CD4-positive, alpha-beta T cell treated with Interleukin-2 at 100 ng/mL for 4 hours (primary cell): Measurements from ENCODE around the gene RABGAP1L.
"Not testable (repeated sequence)": the region's sequence is repeated elsewhere in the genome, so short reads cannot be mapped to it uniquely, and the experiment has no call there.

Experiments
- DNase-seq: peaks from one replicate; pipeline ENCODE4 v3.0.0-alpha.2; 2020; ENCODE audit warnings: low spot score

RABGAP1L gene

GRCh38 chr1:174584071-174584470, 424.8 kb downstream of the RABGAP1L start:
- DNase-seq: no peak

GRCh38 chr1:174588618-174589017, 429.3 kb downstream of the RABGAP1L start:
- not testable (repeated sequence) for DNase-seq

GRCh38 chr1:174605198-174605597, 445.9 kb downstream of the RABGAP1L start:
- DNase-seq: no peak

GRCh38 chr1:174606471-174606870, 447.2 kb downstream of the RABGAP1L start:
- DNase-seq: no peak

- DNase-seq: not testable (repeated sequence)
These were observed 458.6 kb downstream of the RABGAP1L start for GRCh38 chr1:174617905-174618304.

GRCh38 chr1:174623324-174624035, 464.2 kb downstream of the RABGAP1L start:
- no peak for DNase-seq

- DNase-seq: no peak
These were observed 467.0 kb downstream of the RABGAP1L start for GRCh38 chr1:174626031-174627025.

GRCh38 chr1:174637487-174637886, 478.2 kb downstream of the RABGAP1L start:
- no peak for DNase-seq

- no peak for DNase-seq
These were observed 480.1 kb downstream of the RABGAP1L start for GRCh38 chr1:174639461-174639860.

GRCh38 chr1:174640783-174641182, 481.5 kb downstream of the RABGAP1L start:
- DNase-seq: no peak

GRCh38 chr1:174642393-174642792, 483.1 kb downstream of the RABGAP1L start:
- no peak for DNase-seq

- no peak for DNase-seq
These were observed 483.9 kb downstream of the RABGAP1L start for GRCh38 chr1:174643206-174643605.

GRCh38 chr1:174649572-174649971, 490.3 kb downstream of the RABGAP1L start:
- not testable (repeated sequence) for DNase-seq

- no peak for DNase-seq
These were observed 493.4 kb downstream of the RABGAP1L start for GRCh38 chr1:174652569-174653280.

- DNase-seq: no peak
These were observed 495.2 kb downstream of the RABGAP1L start for GRCh38 chr1:174654560-174654959.

- no peak for DNase-seq
These were observed 497.2 kb downstream of the RABGAP1L start for GRCh38 chr1:174656409-174657059.

- DNase-seq: no peak
These were observed 498.1 kb downstream of the RABGAP1L start for GRCh38 chr1:174657411-174657810.

- no peak for DNase-seq
These were observed 498.6 kb downstream of the RABGAP1L start for GRCh38 chr1:174657893-174658292.

GRCh38 chr1:174659823-174660222, 500.5 kb downstream of the RABGAP1L start:
- no peak for DNase-seq

- no peak for DNase-seq
These were observed 501.2 kb downstream of the RABGAP1L start for GRCh38 chr1:174660476-174660875.

- no peak for DNase-seq
These were observed 504.0 kb downstream of the RABGAP1L start for GRCh38 chr1:174663358-174663757.

- DNase-seq: no peak
These were observed 506.9 kb downstream of the RABGAP1L start for GRCh38 chr1:174666248-174666647.
